ENCODE data around the gene CALR.
"Not testable (repeated sequence)": the region's sequence is repeated elsewhere in the genome, so short reads cannot be mapped to it uniquely, and the experiment has no call there.

Gene CALR

GRCh38 chr19:12937927-12938778, at the start of gene CALR:
TSS of gene CALR (plus strand) at chr19:12938609. CDS start at chr19:12938680, 71 bp downstream.
- no peaks in the 10 kb centered on the region for H3K9me3 ChIP-seq (replicated peaks in 1 of 11)
- peaks cover 44 to 47% (median 47%) of the 10 kb centered on the region in 11 experiments for H4K20me1 ChIP-seq
- H3K27ac ChIP-seq, result peak within 1 kb of the TSS; percentile 92 to 99 (median 97)
- no peaks in the 10 kb centered on the region for H3K27me3 ChIP-seq
- peak within 1 kb of the TSS; percentile 96 to 100 (median 99) for H3K9ac ChIP-seq
- peak within 1 kb of the TSS; percentile 84 to 100 (median 97) for H3K4me3 ChIP-seq
- peak within 1 kb of the TSS; percentile 92 to 99 (median 97) for H3K4me2 ChIP-seq
- H3K4me1 ChIP-seq, result peaks cover 60 to 69% (median 65%) of the 10 kb centered on the region in 10 experiments
- peaks cover 41 to 44% (median 43%) of the 10 kb centered on the region in 11 experiments for H3K36me3 ChIP-seq
- no peak for TF ChIP-seq Cebpa-rat (IDR thresholded peaks at IDR 0.05)

- not testable (repeated sequence) for H3K9me3 ChIP-seq (replicated peaks in 1 of 11)
- peak overlapping the region in 10 of 11 experiments; percentile 31 to 79 (median 64); a peak in 18 of 22 replicates for H3K27ac ChIP-seq
- H4K20me1 ChIP-seq, result peaks cover 0 to 12% (median 7%) of the 10 kb centered on the region in 11 experiments; a peak in 11 of 22 replicates
- H3K27me3 ChIP-seq, result peaks cover 21 to 28% (median 24%) of the 10 kb centered on the region in 11 experiments
- peaks cover 19 to 37% (median 25%) of the 10 kb centered on the region in 10 experiments for H3K4me1 ChIP-seq
- H3K4me2 ChIP-seq, result peak overlapping the region; percentile 62 to 88 (median 79)
- H3K9ac ChIP-seq, result peak overlapping the region; percentile 49 to 90 (median 67); a peak in 21 of 22 replicates
- peaks cover 22 to 36% (median 26%) of the 10 kb centered on the region in 11 experiments for H3K36me3 ChIP-seq
- H3K4me3 ChIP-seq, result peak overlapping the region; percentile 38 to 99 (median 94); a peak in 19 of 20 replicates
Measured at GRCh38 chr19:12890299-12890786, 48.1 kb upstream of the CALR start.

GRCh38 chr19:12890787-12891552, 47.4 kb upstream of the CALR start, which contains the start of gene GCDH:
TSS of gene GCDH (plus strand) at chr19:12891160. CDS start at chr19:12891305, 145 bp downstream.
- no peak for TF ChIP-seq Cebpa-rat (IDR thresholded peaks at IDR 0.05)
- peaks cover 15 to 21% (median 18%) of the 10 kb centered on the region in 11 experiments for H3K27me3 ChIP-seq
- H3K9ac ChIP-seq, result peak within 1 kb of the TSS; percentile 73 to 91 (median 84)
- peak within 1 kb of the TSS; percentile 76 to 99 (median 95) for H3K4me3 ChIP-seq
- peaks cover 19 to 31% (median 23%) of the 10 kb centered on the region in 10 experiments for H3K4me1 ChIP-seq
- H3K36me3 ChIP-seq, result peaks cover 25 to 42% (median 33%) of the 10 kb centered on the region in 11 experiments
- peaks cover 0 to 12% (median 7%) of the 10 kb centered on the region in 11 experiments; a peak in 11 of 22 replicates for H4K20me1 ChIP-seq
- peak within 1 kb of the TSS in 10 of 11 experiments; percentile 31 to 79 (median 70); a peak in 20 of 22 replicates for H3K27ac ChIP-seq
- H3K9me3 ChIP-seq (replicated peaks in 1 of 11), result 0 out of 22 replicates have a peak, but pooled peaks cover 0 to under 1% (median 0%) of the 10 kb centered on the region in 11 experiments
- peak within 1 kb of the TSS; percentile 97 to 100 (median 99) for H3K4me2 ChIP-seq

GRCh38 chr19:12891553-12892021, 46.8 kb upstream of the CALR start:
- TF ChIP-seq Cebpa-rat (IDR thresholded peaks at IDR 0.05), result no peak
- Histone ChIP-seq H3K27ac (peak overlapping the region in 10 of 11 experiments; percentile 30 to 78 (median 70); a peak in 19 of 22 replicates), H3K4me2 (peak overlapping the region; percentile 97 to 100 (median 99)), H3K4me3 (peak overlapping the region; percentile 76 to 99 (median 95)), H3K9me3 (replicated peaks in 1 of 11) (no peaks in the 10 kb centered on the region), H4K20me1 (peaks cover 0 to 12% (median 7%) of the 10 kb centered on the region in 11 experiments; a peak in 11 of 22 replicates), H3K27me3 (peaks cover 8 to 15% (median 12%) of the 10 kb centered on the region in 11 experiments; a peak in 21 of 22 replicates), H3K4me1 (peaks cover 19 to 28% (median 23%) of the 10 kb centered on the region in 10 experiments), H3K9ac (peak overlapping the region; percentile 73 to 91 (median 84)), H3K36me3 (peaks cover 31 to 48% (median 39%) of the 10 kb centered on the region in 11 experiments)

GRCh38 chr19:12893582-12893981, 44.8 kb upstream of the CALR start:
- peaks cover 51 to 68% (median 59%) of the 10 kb centered on the region in 11 experiments for H3K36me3 ChIP-seq
- no peak for TF ChIP-seq Cebpa-rat (IDR thresholded peaks at IDR 0.05)
- H3K9ac ChIP-seq, result no peak overlapping the region; a peak in 1 of 22 replicates

GRCh38 chr19:12896460-12896859, 41.9 kb upstream of the CALR start:
- Histone ChIP-seq H3K9ac (0 out of 22 replicates have a peak overlapping the region, but pooled peaks of 2 of the 11 experiments have one; percentile 6 to 26), H3K9me3 (replicated peaks in 1 of 11) (no peaks in the 10 kb centered on the region), H3K27ac (no peak overlapping the region), H3K4me3 (no peak overlapping the region), H3K27me3 (no peaks in the 10 kb centered on the region), H3K4me1 (peaks cover 8 to 14% (median 12%) of the 10 kb centered on the region in 10 experiments), H4K20me1 (peaks cover 0 to 23% (median 6%) of the 10 kb centered on the region in 11 experiments; a peak in 11 of 22 replicates), H3K36me3 (peaks cover 64 to 93% (median 78%) of the 10 kb centered on the region in 11 experiments), H3K4me2 (no peak overlapping the region)
- TF ChIP-seq Cebpa-rat (IDR thresholded peaks at IDR 0.05), result no peak

More at GRCh38 chr19:12893582-12893981, 44.8 kb upstream of the CALR start:
- no peak overlapping the region for H3K4me2 ChIP-seq
- H4K20me1 ChIP-seq, result peaks cover 0 to 23% (median 7%) of the 10 kb centered on the region in 11 experiments; a peak in 11 of 22 replicates
- H3K9me3 ChIP-seq (replicated peaks in 1 of 11), result no peaks in the 10 kb centered on the region
- H3K27ac ChIP-seq, result no peak overlapping the region
- no peaks in the 10 kb centered on the region for H3K27me3 ChIP-seq
- H3K4me3 ChIP-seq, result no peak overlapping the region
- H3K4me1 ChIP-seq, result peaks cover 19 to 28% (median 23%) of the 10 kb centered on the region in 10 experiments

GRCh38 chr19:12899891-12900518, 38.4 kb upstream of the CALR start:
- Histone ChIP-seq H3K9ac (no peak overlapping the region), H3K36me3 (peaks cover 42 to 89% (median 64%) of the 10 kb centered on the region in 11 experiments), H3K27ac (no peak overlapping the region), H3K4me3 (no peak overlapping the region), H3K27me3 (no peaks in the 10 kb centered on the region), H3K4me1 (no peaks in the 10 kb centered on the region), H3K9me3 (replicated peaks in 1 of 11) (no peaks in the 10 kb centered on the region), H4K20me1 (peaks cover 0 to 15% (median 0%) of the 10 kb centered on the region in 11 experiments; a peak in 1 of 22 replicates), H3K4me2 (no peak overlapping the region)
- TF ChIP-seq Cebpa-rat (IDR thresholded peaks at IDR 0.05), result no peak

Data from BLaER1 treated with 17β-estradiol and CSF1 and Interleukin-3, amounts not matched to agents 10 nM and 100 nM (cell line).